GM23338 (cell line): ENCODE measurements around the gene GGPS1.

ENCODE experiments used
- CTCF ChIP-seq, 2 experiments: fragments of 200-600 bp in 1 of 2; sonication (generic) in 1 of 2; conservative IDR thresholded peaks; 2 replicates each; pipeline versions ENCODE4 v1.5.1 to v1.6.1; 2016 to 2017; ENCODE audit warnings: antibody characterized with exemption in 2 of 2, low read depth in 2 of 2, mild to moderate bottlenecking in 2 of 2, moderate library complexity in 1 of 2
- EZH2 ChIP-seq: fragments of 200-600 bp; sonication (generic); IDR thresholded peaks from one replicate; pipeline ENCODE4 v1.8.0; 2017; ENCODE audit warnings: antibody characterized with exemption, mild to moderate bottlenecking, low read depth; ENCODE audit not compliant: unreplicated experiment
- POLR2AphosphoS5 ChIP-seq: IDR thresholded peaks from 2 replicates; pipeline ENCODE4 v1.6.1; 2016; ENCODE audit warnings: antibody characterized with exemption, low read depth
- REST ChIP-seq: IDR thresholded peaks from one replicate; pipeline ENCODE4 v1.6.1; 2018; ENCODE audit warnings: antibody characterized with exemption; ENCODE audit not compliant: unreplicated experiment

GRCh38 chr1:235367000-235367908 is 38.9 kb downstream of the GGPS1 start, which contains the start of gene TBCE:
- no peak for TF ChIP-seq CTCF (conservative IDR thresholded peaks at IDR 0.05; ENCODE audit: low read depth in 2 of 2)
- TF ChIP-seq REST: peak; percentile 9
- TF ChIP-seq EZH2: no peak
- TF ChIP-seq POLR2AphosphoS5: peak; percentile 99
